ENCODE measurements around the gene KRTAP10-2.
"Not testable (repeated sequence)": the region's sequence is repeated elsewhere in the genome, so short reads cannot be mapped to it uniquely, and the experiment has no call there.

The KRTAP10-2 gene

DNA sequence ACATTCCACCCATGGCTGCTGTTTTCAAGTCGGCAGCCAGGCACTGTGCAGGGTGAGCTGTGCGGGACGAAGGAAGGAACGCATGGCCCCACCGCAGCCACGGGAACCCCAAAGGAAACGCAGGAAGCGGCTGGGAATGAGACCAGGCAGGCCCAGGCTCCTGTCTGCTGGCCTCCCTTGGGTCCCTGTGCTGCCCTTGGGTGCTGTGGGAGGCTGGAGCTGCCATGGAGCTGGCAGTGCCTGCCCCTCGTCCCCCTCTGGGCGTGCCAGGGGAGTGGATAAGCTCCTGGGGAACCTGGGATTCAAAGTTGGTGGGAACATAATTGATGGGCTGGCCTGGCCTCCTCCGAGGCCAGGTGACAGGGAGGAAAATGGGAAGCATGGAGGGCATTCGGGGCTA lies 17.0 kb upstream of the KRTAP10-2 start:
- no peak for DNase-seq (ENCODE audit: low read depth in 2 of 3, low spot score in 1 of 3)

- no peak for DNase-seq (ENCODE audit: low read depth in 2 of 3, low spot score in 1 of 3)
Measured at GRCh38 chr21:44567481-44568171, 16.3 kb upstream of the KRTAP10-2 start.

GRCh38 chr21:44566403-44566802 lies 15.1 kb upstream of the KRTAP10-2 start:
- no peak for DNase-seq (ENCODE audit: low read depth in 2 of 3, low spot score in 1 of 3)

- DNase-seq (ENCODE audit: low read depth in 2 of 3, low spot score in 1 of 3), result no peak
Measured at GRCh38 chr21:44564886-44565598, 13.7 kb upstream of the KRTAP10-2 start.

GRCh38 chr21:44564099-44564498 lies 12.8 kb upstream of the KRTAP10-2 start:
- no peak for DNase-seq (ENCODE audit: low read depth in 2 of 3, low spot score in 1 of 3)

DNA sequence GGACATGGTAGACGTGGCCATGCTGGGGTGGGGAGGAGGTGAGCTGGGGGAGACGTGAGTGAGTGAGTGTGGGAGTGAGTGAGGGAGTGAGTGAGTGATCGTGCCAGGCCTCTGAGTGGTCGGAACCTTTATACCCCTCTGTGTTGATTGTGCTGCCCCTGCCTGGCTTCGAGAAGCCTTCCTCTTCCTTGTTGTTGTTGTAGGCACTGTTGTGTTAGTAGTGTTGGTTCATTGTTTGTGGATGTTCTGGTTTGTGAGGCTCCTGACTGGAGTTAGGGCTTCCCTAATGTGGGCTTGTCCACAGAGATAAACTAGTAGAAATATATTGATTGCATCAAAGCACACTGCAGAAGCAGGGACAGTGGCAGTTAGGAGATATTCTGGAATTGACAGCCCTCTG lies 7.4 kb upstream of the KRTAP10-2 start, which contains the start of gene KRTAP10-3:
Gene KRTAP10-3, minus strand, starts transcription at position 101 of the 400 bp plus-strand sequence. Its CDS starts 80 bp downstream, at position 21.
- no peak for DNase-seq (ENCODE audit: low read depth in 2 of 3, low spot score in 1 of 3)

- not testable (repeated sequence) for DNase-seq (ENCODE audit: low read depth in 2 of 3, low spot score in 1 of 3)
Measured at GRCh38 chr21:44558329-44558675, 7.0 kb upstream of the KRTAP10-2 start.

DNA sequence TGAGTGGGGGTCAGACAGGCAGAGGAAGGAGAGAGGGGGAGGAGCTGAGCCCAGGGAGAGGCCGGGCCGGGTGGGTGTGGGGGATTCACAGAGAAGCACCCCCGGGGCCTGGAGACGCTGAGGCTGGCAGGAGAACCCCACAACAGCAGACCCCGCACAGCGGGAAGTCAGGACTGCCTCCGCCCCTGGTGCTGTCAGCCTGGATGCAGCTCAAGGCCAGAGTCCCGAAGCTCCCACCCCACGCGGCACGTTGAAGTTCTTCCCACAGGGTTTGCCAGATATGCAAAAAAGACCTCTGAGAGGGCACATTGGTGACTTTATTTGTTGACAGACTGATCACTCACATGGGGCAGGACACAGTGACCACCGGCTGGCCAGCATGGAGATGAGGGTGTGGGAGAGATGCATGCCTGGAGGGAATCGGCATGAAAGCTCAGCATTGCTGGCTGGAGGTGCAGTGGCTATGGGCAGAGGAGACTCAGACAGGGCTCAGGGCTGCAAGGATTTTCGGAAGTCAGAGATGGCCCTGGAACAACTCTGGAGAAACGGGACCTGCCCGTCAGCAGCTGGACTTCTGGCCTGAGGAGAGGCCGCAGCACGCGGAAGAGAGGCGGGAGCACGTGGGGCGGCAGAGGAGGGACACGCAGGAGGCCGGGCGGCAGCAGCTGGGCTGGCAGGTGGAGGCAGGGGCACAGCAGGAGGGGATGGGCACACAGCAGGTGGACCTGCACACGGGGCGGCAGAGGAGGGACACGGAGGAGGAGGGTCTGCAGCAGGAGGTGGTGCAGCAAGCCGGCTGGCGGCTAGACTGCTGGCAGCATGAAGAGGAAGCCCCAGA lies 6.4 kb upstream of the KRTAP10-2 start:
- DNase-seq (ENCODE audit: low read depth in 2 of 3, low spot score in 1 of 3), result no peak

- no peak for DNase-seq (ENCODE audit: low read depth in 2 of 3, low spot score in 1 of 3)
Measured at GRCh38 chr21:44556879-44557278, 5.6 kb upstream of the KRTAP10-2 start.

DNA sequence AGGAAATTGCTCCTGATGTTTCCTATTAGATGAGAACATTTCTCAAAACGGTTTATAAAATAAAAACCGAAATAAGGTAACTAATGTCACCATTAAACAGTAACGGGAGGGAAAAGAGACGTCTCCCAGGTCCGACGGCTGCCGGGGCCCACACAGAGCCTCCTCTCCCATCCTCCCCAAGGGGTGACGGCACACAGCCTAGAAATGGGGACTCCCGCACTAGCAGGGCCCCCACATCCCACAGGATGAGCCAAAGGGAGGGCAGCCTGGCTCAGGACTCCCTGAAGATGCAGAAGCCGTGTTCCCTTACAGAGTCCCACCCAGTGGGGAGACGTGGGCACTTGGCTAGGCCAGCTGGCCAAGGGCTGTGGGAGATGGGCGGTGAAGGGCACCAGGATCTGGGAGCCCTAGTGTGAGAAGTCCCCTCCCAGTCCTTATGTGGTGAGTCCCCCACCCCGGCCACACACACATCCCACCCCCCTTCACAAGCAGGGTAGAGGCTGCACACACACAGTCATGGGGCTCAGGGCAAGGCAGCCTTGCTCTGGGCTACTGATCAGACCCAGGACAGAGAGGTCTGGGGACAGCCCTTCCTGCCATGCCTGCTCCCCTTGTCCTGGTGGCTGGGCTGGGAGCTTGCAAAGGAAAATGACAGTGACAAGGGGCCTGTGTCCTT lies 4.0 kb upstream of the KRTAP10-2 start:
- no peak for DNase-seq (ENCODE audit: low read depth in 2 of 3, low spot score in 1 of 3)

- DNase-seq (ENCODE audit: low read depth in 2 of 3, low spot score in 1 of 3), result no peak
Measured at GRCh38 chr21:44552681-44553080, 1.4 kb upstream of the KRTAP10-2 start.

- no peak for DNase-seq (ENCODE audit: low read depth in 2 of 3, low spot score in 1 of 3)
Measured at GRCh38 chr21:44552136-44552535, 831 bp upstream of the KRTAP10-2 start.

DNA sequence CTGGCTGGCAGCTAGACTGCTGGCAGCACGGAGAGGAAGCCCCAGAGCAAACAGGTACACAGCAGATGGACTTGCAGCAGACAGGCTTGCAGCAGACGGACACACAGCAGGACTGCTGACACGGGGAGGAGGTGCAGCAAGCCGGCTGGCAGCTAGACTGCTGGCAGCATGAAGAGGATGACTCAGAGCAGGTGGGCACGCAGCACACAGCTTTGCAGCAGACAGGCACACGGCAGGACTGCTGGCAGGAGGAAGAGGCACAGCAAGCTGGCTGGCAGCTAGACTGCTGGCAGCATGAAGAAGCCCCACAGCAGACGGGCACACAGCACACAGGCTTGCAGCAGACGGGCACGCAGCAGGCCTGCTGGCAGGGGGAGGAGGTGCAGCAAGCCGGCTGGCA lies 498 bp downstream of the KRTAP10-2 start:
- DNase-seq (ENCODE audit: low read depth in 2 of 3, low spot score in 1 of 3), result no peak

- not testable (repeated sequence) for DNase-seq (ENCODE audit: low read depth in 2 of 3, low spot score in 1 of 3)
Measured at GRCh38 chr21:44550285-44550684, 1.0 kb downstream of the KRTAP10-2 start.

GRCh38 chr21:44549525-44550211 lies 1.6 kb downstream of the KRTAP10-2 start:
- DNase-seq (ENCODE audit: low read depth in 2 of 3, low spot score in 1 of 3), result no peak

DNA sequence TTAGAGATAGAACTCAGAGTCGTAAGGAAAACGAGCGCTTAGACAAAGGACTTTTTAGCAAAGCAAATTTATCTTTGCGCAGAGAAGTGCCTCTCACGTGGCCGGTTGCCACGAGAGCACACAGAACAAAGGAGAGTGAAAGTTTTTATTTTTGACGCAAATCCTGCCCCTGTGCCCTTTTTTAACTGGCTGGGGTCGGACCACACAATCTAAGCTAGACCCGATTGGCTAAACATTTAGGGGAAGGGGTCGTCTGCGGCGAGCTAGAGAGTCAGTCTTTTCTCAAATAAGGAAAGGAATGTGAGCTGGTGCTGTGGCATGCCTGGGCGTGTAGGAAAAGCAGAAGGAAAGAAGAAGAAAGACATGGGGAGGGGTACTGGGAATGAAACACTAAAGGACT lies 2.4 kb downstream of the KRTAP10-2 start:
- DNase-seq (ENCODE audit: low read depth in 2 of 3, low spot score in 1 of 3), result no peak

DNA sequence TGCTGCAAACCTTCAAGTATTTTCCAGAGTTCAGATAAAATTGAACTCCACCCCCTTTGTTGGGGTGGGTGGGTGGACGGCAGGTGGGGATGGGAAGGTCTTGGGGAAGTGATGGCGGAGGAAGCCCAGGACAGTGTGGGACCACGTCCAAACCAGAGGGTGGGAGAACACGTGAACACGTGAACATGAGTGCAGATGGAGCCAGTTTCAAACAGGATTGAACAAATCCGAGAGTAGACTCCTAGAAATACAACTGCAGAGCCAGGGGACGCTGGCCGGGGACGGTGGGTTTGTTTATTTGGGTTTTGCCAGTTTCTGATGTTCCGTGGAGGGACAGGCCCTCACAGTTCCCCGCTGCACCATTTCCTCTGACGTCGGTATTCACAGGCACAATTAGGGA lies 2.9 kb downstream of the KRTAP10-2 start:
- DNase-seq (ENCODE audit: low read depth in 2 of 3, low spot score in 1 of 3), result no peak

- DNase-seq (ENCODE audit: low read depth in 2 of 3, low spot score in 1 of 3), result peak in 1 of 3 donors; percentile 6
Measured at GRCh38 chr21:44547656-44548331, 3.5 kb downstream of the KRTAP10-2 start.

GRCh38 chr21:44544566-44544965 lies 6.7 kb downstream of the KRTAP10-2 start:
- no peak for DNase-seq (ENCODE audit: low read depth in 2 of 3, low spot score in 1 of 3)

- DNase-seq (ENCODE audit: low read depth in 2 of 3, low spot score in 1 of 3), result no peak
Measured at GRCh38 chr21:44542716-44543115, 8.6 kb downstream of the KRTAP10-2 start.

Measured in stimulated activated CD4-positive, alpha-beta T cell treated with anti-CD3 and anti-CD28 coated beads, Interleukin-12 subunit alpha, Interleukin-12 subunit beta, amount 100 ng/mL, for 48 hours (primary cell).